MM.1S (cell line): ENCODE data around the gene SUPT7L.
"Not testable (repeated sequence)": the region's sequence is repeated elsewhere in the genome, so short reads cannot be mapped to it uniquely, and the experiment has no call there.

Experiments used
- CTCF ChIP-seq: fragments of 300-600 bp; sonication (generic); IDR thresholded peaks from 2 replicates; pipeline ENCODE4 v1.5.1; 2016; ENCODE audit warnings: antibody characterized with exemption, low read length, mixed read lengths
- EZH2phosphoT487 ChIP-seq: fragments of 300-600 bp; sonication (generic); IDR thresholded peaks from 2 replicates; pipeline ENCODE4 v1.6.1; 2018; ENCODE audit warnings: antibody characterized with exemption, low read length

- not testable (repeated sequence) for TF ChIP-seq CTCF, EZH2phosphoT487
Observed at GRCh38 chr2:27685006-27685405, 21.6 kb upstream of the SUPT7L start.
